ENCODE measurements around the gene ABHD2.

DNA sequence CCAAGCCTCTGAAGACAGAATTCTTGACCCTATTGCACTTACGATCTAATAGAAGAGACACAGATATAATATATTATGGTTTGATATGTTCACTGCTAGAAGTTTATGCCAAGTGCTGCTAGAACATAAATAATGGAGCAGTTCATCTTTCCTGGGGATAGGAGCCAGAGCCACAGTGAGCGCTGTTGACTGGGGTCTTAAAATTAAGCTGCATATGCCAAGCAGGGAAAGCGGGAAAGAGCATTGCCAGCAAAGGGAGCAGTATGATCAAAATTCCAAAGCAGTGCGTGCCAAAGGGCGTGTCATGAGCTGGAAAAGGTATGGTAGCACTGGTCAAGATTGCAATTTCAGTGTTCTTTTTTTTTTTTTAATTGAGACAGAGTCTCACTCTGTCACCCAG lies 49.1 kb upstream of the ABHD2 start:
- TF ChIP-seq, protein P1, sequence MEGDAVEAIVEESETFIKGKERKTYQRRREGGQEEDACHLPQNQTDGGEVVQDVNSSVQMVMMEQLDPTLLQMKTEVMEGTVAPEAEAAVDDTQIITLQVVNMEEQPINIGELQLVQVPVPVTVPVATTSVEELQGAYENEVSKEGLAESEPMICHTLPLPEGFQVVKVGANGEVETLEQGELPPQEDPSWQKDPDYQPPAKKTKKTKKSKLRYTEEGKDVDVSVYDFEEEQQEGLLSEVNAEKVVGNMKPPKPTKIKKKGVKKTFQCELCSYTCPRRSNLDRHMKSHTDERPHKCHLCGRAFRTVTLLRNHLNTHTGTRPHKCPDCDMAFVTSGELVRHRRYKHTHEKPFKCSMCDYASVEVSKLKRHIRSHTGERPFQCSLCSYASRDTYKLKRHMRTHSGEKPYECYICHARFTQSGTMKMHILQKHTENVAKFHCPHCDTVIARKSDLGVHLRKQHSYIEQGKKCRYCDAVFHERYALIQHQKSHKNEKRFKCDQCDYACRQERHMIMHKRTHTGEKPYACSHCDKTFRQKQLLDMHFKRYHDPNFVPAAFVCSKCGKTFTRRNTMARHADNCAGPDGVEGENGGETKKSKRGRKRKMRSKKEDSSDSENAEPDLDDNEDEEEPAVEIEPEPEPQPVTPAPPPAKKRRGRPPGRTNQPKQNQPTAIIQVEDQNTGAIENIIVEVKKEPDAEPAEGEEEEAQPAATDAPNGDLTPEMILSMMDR (IDR thresholded peaks at IDR 0.05) = no peak
- TF ChIP-seq EP300 (IDR thresholded peaks at IDR 0.05) (no peak), POLR2A (IDR thresholded peaks at IDR 0.05) (no peak)

All from ovary (tissue), 3 donors.